HCT116 (cell line): ENCODE data around the gene BMAL1. TPM values are rescaled to one million over a fixed set of nuclear protein-coding genes. Genes with fewer than 3 reads are reported as not detected.

ENCODE experiments used
- ATAC-seq: fragments of 200-7000 bp; cut with Tn5 transposase; 2 replicates; pipeline ENCODE4 v1.9.1; 2020; ENCODE audit warnings: mild to moderate bottlenecking, moderate library complexity
- BruUV-seq: library from RNA; stranded (reverse); fragments of 400-500 nt; replicated peaks from 2 replicates; lab custom pipeline; 2021; lab: Mats Ljungman, UMichigan
- CTCF ChIA-PET: fragments of 300-600 bp; sonication (Branson Sonifier 250); formaldehyde crosslinking; loops from one replicate; lab custom pipeline; 2021; ENCODE audit warnings: antibody characterized with exemption; lab: Charles Lee
- POLR2A ChIA-PET: fragments of 300-600, 350-600 bp; sonication (Branson Sonifier 250); formaldehyde crosslinking; loops from one replicate; lab custom pipeline; 2021; ENCODE audit warnings: antibody characterized with exemption; lab: Charles Lee
- RAD21 ChIA-PET, 2 experiments: fragments of 300-600 bp; sonication (Branson Sonifier 250); formaldehyde crosslinking; loops; one replicate each; lab custom pipeline; 2023; ENCODE audit warnings: low total read pairs in 2 of 2; ENCODE audit not compliant: uncharacterized antibody in 2 of 2, unreplicated experiment in 2 of 2, low non-redundant PET in 1 of 2; lab: Charles Lee
- DNase-seq: peaks from one replicate; pipeline ENCODE4 v3.0.0-alpha.2; 2010; ENCODE audit warnings: low read depth, low spot score
- H2AFZ ChIP-seq: fragments of 200-600 bp; shearing (Covaris generic), sonication (generic); 2 replicates; pipeline ENCODE4 v1.6.1; 2017; ENCODE audit warnings: low read depth, mixed run types, mixed read lengths, antibody characterized with exemption, low read length; ENCODE audit not compliant: poor library complexity, severe bottlenecking
- H3K27ac ChIP-seq: 2 replicates; pipeline ENCODE4 v1.5.1; 2012; ENCODE audit warnings: low read depth, low read length
- H3K27me3 ChIP-seq: fragments of 200-600 bp; sonication (generic); 2 replicates; pipeline ENCODE4 v1.6.1; 2016; ENCODE audit warnings: mixed run types, low read length, mixed read lengths; ENCODE audit not compliant: insufficient read depth
- H3K36me3 ChIP-seq, 2 experiments: fragments of 200-500 bp in 1 of 2; fragments of 200-600 bp in 1 of 2; sonication (Bioruptor generic) in 1 of 2; sonication (generic) in 1 of 2; 2 replicates each; pipeline versions ENCODE4 v1.5.1 to v1.6.1; 2014 to 2016; ENCODE audit warnings: low read length in 2 of 2, inconsistent platforms in 1 of 2, mixed read lengths in 1 of 2, mixed run types in 1 of 2; ENCODE audit not compliant: insufficient read depth in 2 of 2, control insufficient read depth in 1 of 2
- H3K4me1 ChIP-seq, 2 experiments: fragments of 200-600 bp in 1 of 2; sonication (generic) in 1 of 2; 2 replicates each; pipeline versions ENCODE4 v1.5.1 to v1.6.1; 2012 to 2017; ENCODE audit warnings: low read length in 2 of 2, inconsistent platforms in 1 of 2, mild to moderate bottlenecking in 1 of 2, mixed read lengths in 1 of 2, mixed run types in 1 of 2, moderate library complexity in 1 of 2; ENCODE audit not compliant: insufficient read depth in 2 of 2, control insufficient read depth in 1 of 2
- H3K4me2 ChIP-seq: fragments of 200-600 bp; sonication (generic); 2 replicates; pipeline ENCODE4 v1.6.1; 2017; ENCODE audit warnings: mixed run types, low read length, mixed read lengths
- H3K4me3 ChIP-seq, 2 experiments: fragments of 200-600 bp in 1 of 2; sonication (generic) in 1 of 2; replicated peaks in 1 of 2; 2 replicates each; pipeline ENCODE4 v1.5.1; 2011 to 2016; ENCODE audit warnings: low read length in 2 of 2, control low read depth in 1 of 2, low read depth in 1 of 2, mild to moderate bottlenecking in 1 of 2, mixed read lengths in 1 of 2, mixed run types in 1 of 2
- H3K79me2 ChIP-seq: fragments of 200-600 bp; sonication (generic); 2 replicates; pipeline ENCODE4 v1.6.1; 2017; ENCODE audit warnings: mild to moderate bottlenecking, mixed run types, low read length, moderate library complexity, mixed read lengths; ENCODE audit not compliant: insufficient read depth
- H3K9ac ChIP-seq: fragments of 200-600 bp; sonication (generic); 2 replicates; pipeline ENCODE4 v1.6.1; 2016; ENCODE audit warnings: low read length, mixed read lengths
- H3K9me2 ChIP-seq: fragments of 200-600 bp; sonication (generic), shearing (Covaris generic); 2 replicates; pipeline ENCODE4 v1.6.1; 2017; ENCODE audit warnings: mixed run types, mild to moderate bottlenecking, moderate library complexity; ENCODE audit not compliant: insufficient read depth
- H3K9me3 ChIP-seq, 2 experiments: fragments of 200-500 bp in 1 of 2; fragments of 200-600 bp in 1 of 2; sonication (Bioruptor generic) in 1 of 2; sonication (generic) in 1 of 2; 2 replicates each; pipeline ENCODE4 v1.6.1; 2014 to 2017; ENCODE audit warnings: low read length in 2 of 2, mixed read lengths in 2 of 2, inconsistent platforms in 1 of 2, low read depth in 1 of 2, mild to moderate bottlenecking in 1 of 2, mixed run types in 1 of 2, moderate library complexity in 1 of 2; ENCODE audit not compliant: control insufficient read depth in 1 of 2, insufficient read depth in 1 of 2
- H4K20me1 ChIP-seq: fragments of 200-600 bp; sonication (generic), shearing (Covaris generic); 2 replicates; pipeline ENCODE4 v1.6.1; 2017; ENCODE audit warnings: mixed run types, mild to moderate bottlenecking, moderate library complexity; ENCODE audit not compliant: insufficient read depth
- POLR2AphosphoS5 ChIP-seq: IDR thresholded peaks from 2 replicates; pipeline ENCODE4 v1.6.1; 2011; ENCODE audit warnings: mild to moderate bottlenecking, low read depth, low read length, moderate library complexity
- SP1 ChIP-seq: IDR thresholded peaks from 2 replicates; pipeline ENCODE4 v1.6.1; 2012; ENCODE audit warnings: low read depth
- SRF ChIP-seq: IDR thresholded peaks from 2 replicates; pipeline ENCODE4 v1.6.1; 2012; ENCODE audit warnings: low read depth
- intact Hi-C: fragments of 100-400 bp; cut with micrococcal nuclease; formaldehyde crosslinking; loops from 2 replicates; pipeline ENCODE4 v1.10.0; 2022
- total RNA-seq: library from RNA; stranded (reverse); gene quantifications from one replicate; pipeline ENCODE4 v1.2.1, GENCODE V29; 2021; ENCODE audit not compliant: unreplicated experiment
- TF ChIP-seq, protein P1 (sequence below): IDR thresholded peaks from 2 replicates; pipeline ENCODE4 v1.6.1; 2012; ENCODE audit warnings: low read depth
- TF ChIP-seq, protein P2 (sequence below): IDR thresholded peaks from 2 replicates; pipeline ENCODE4 v1.6.1; 2011; ENCODE audit warnings: mild to moderate bottlenecking, low read length, moderate library complexity; ENCODE audit not compliant: insufficient replicate concordance; ENCODE audit errors: extremely low read depth

The BMAL1 gene
- total RNA-seq, 1 experiment from 2014 or later, result 17.6 TPM

DNA sequence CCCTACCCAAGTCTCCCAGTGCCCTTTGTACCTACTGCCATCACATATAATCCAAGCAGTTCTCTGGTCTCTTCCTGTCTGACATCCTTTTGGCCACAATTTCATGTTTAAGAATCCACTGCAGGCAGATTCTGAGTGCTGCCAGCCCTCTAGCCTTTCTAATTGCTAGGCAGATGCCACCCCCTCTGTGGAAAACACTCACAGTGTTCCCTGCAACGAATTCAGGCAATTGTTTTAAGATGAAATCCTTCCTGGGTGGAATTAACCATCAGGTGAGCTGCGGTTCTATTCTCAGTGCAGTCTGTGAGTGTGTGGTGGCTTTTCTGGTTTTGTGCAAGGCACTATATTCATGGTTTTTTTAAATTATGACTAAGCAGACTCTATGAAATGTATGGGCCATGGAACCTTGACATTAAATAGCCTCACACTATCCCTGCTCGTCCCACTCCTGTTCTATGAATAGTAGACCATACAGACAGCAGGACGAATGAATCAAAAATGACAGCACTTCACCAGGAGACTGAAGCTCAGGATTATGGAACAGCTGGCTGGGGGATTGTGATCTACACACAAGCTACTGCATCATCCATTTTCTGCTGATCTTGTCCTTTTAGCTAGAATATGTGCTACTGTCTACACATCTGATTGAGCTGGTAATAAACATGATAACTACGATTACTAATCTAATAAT is 29.8 kb upstream of the BMAL1 start:
- Histone ChIP-seq H3K4me3 (no peak overlapping the region), H3K9me2 (no peaks in the 10 kb centered on the region), H4K20me1 (no peaks in the 10 kb centered on the region), H2AFZ (no peak overlapping the region), H3K27me3 (no peaks in the 10 kb centered on the region), H3K36me3 (no peaks in the 10 kb centered on the region), H3K9me3 (no peaks in the 10 kb centered on the region), H3K79me2 (no peaks in the 10 kb centered on the region), H3K9ac (no peak overlapping the region), H3K4me1 (0 out of 4 replicates have a peak, but pooled peaks cover 0 to 1% of the 10 kb centered on the region in 2 experiments), H3K27ac (no peak overlapping the region), H3K4me2 (no peak overlapping the region)
- no TSS peak for BruUV-seq
- intact Hi-C loops, result no loop called here
- no peak for DNase-seq
- no peak for TF ChIP-seq SRF
- TF ChIP-seq SP1, result no peak
- no peak for TF ChIP-seq POLR2AphosphoS5
- TF ChIP-seq, protein P1, sequence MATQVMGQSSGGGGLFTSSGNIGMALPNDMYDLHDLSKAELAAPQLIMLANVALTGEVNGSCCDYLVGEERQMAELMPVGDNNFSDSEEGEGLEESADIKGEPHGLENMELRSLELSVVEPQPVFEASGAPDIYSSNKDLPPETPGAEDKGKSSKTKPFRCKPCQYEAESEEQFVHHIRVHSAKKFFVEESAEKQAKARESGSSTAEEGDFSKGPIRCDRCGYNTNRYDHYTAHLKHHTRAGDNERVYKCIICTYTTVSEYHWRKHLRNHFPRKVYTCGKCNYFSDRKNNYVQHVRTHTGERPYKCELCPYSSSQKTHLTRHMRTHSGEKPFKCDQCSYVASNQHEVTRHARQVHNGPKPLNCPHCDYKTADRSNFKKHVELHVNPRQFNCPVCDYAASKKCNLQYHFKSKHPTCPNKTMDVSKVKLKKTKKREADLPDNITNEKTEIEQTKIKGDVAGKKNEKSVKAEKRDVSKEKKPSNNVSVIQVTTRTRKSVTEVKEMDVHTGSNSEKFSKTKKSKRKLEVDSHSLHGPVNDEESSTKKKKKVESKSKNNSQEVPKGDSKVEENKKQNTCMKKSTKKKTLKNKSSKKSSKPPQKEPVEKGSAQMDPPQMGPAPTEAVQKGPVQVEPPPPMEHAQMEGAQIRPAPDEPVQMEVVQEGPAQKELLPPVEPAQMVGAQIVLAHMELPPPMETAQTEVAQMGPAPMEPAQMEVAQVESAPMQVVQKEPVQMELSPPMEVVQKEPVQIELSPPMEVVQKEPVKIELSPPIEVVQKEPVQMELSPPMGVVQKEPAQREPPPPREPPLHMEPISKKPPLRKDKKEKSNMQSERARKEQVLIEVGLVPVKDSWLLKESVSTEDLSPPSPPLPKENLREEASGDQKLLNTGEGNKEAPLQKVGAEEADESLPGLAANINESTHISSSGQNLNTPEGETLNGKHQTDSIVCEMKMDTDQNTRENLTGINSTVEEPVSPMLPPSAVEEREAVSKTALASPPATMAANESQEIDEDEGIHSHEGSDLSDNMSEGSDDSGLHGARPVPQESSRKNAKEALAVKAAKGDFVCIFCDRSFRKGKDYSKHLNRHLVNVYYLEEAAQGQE, result no peak
- TF ChIP-seq, protein P2, sequence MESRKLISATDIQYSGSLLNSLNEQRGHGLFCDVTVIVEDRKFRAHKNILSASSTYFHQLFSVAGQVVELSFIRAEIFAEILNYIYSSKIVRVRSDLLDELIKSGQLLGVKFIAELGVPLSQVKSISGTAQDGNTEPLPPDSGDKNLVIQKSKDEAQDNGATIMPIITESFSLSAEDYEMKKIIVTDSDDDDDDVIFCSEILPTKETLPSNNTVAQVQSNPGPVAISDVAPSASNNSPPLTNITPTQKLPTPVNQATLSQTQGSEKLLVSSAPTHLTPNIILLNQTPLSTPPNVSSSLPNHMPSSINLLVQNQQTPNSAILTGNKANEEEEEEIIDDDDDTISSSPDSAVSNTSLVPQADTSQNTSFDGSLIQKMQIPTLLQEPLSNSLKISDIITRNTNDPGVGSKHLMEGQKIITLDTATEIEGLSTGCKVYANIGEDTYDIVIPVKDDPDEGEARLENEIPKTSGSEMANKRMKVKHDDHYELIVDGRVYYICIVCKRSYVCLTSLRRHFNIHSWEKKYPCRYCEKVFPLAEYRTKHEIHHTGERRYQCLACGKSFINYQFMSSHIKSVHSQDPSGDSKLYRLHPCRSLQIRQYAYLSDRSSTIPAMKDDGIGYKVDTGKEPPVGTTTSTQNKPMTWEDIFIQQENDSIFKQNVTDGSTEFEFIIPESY, result no peak
- ATAC-seq, result no peak
- ChIA-PET RAD21 (no interaction called here), POLR2A (no interaction called here), CTCF (interaction anchor here (1.5 kb wide), 1 partner anchor 9 kb away, joined by 4 read pairs; no protein-coding TSS in a partner anchor)
